Tibial nerve (tissue), 4 donors: ENCODE data around the gene CLASP1. TPM values are rescaled to one million over a fixed set of nuclear protein-coding genes. Genes with fewer than 3 reads are reported as not detected.

Experiments
- DNase-seq, 2 donors: peaks; one replicate each; pipeline ENCODE4 v3.0.0-alpha.2; 2019; ENCODE audit warnings: low spot score in 2 of 2
- H3K27ac ChIP-seq, 4 donors: fragments of 200-600 bp; sonication (generic) in 3 of 4; one replicate each; pipeline ENCODE4 v1.5.1; 2017 to 2019; ENCODE audit warnings: mild to moderate bottlenecking in 1 of 4
- H3K27me3 ChIP-seq, 2 donors: fragments of 200-600 bp; sonication (generic) in 1 of 2; one replicate each; pipeline versions ENCODE4 v1.5.1 to v1.6.0; 2017 to 2019
- H3K36me3 ChIP-seq, 3 donors: fragments of 200-600 bp; sonication (generic); one replicate each; pipeline ENCODE4 v1.5.1; 2018 to 2019
- H3K4me1 ChIP-seq, 4 donors: fragments of 200-600 bp; sonication (generic) in 3 of 4; one replicate each; pipeline ENCODE4 v1.5.1; 2017 to 2019
- H3K4me3 ChIP-seq, 4 donors: fragments of 200-600 bp; sonication (generic) in 3 of 4; one replicate each; pipeline ENCODE4 v1.5.1; 2017 to 2019; ENCODE audit warnings: mild to moderate bottlenecking in 1 of 4, moderate library complexity in 1 of 4
- H3K9me3 ChIP-seq, 4 donors: fragments of 200-600 bp; sonication (generic) in 3 of 4; one replicate each; pipeline ENCODE4 v1.5.1; 2017 to 2019
- CTCF ChIP-seq, 5 experiments: fragments of 200-600 bp in 3 of 5; fragments of 450-650 bp in 2 of 5; sonication (generic) in 3 of 5; IDR thresholded peaks; one replicate each; pipeline ENCODE4 v1.5.1; 2016 to 2019; ENCODE audit warnings: antibody characterized with exemption in 5 of 5, mild to moderate bottlenecking in 3 of 5, moderate library complexity in 2 of 5
- EP300 ChIP-seq, 2 donors: sonication (generic); formaldehyde crosslinking; IDR thresholded peaks; one replicate each; pipeline ENCODE4 v1.6.1; 2017; ENCODE audit warnings: antibody characterized with exemption in 2 of 2, mild to moderate bottlenecking in 1 of 2
- POLR2A ChIP-seq, 2 donors: fragments of 450-650 bp; IDR thresholded peaks; one replicate each; pipeline ENCODE4 v1.6.1; 2017; ENCODE audit warnings: antibody characterized with exemption in 2 of 2, mild to moderate bottlenecking in 2 of 2, moderate library complexity in 2 of 2
- WGBS, 2 donors: methylation state at CpG; one replicate each; pipeline ENCODE4 v1.1.5; 2018; 5-methylcytosine and 5-hydroxymethylcytosine counted together
- total RNA-seq, 4 donors: library from RNA; depleted of rRNA; stranded (reverse); fragments of >200 nt; gene quantifications; one replicate each; pipeline ENCODE4 v1.1.0, GENCODE V29; 2016

CLASP1 gene
- total RNA-seq, 4 donors from 2014 or later = 72.8 to 164 (median 88.6) TPM

- peaks cover 0 to 22% (median 0%) of the 10 kb centered on the region in 4 donors for H3K4me1 ChIP-seq
- DNase-seq = no peak
- no peaks in the 10 kb centered on the region for H3K27me3 ChIP-seq
- 67 to 70% methylated on average over 3 of the region's 3 CpGs for WGBS, 2 donors
- H3K9me3 ChIP-seq = no peaks in the 10 kb centered on the region
- TF ChIP-seq POLR2A (IDR thresholded peaks at IDR 0.05) (no peak), CTCF (IDR thresholded peaks at IDR 0.05) (no peak)
- no peak overlapping the region for H3K4me3 ChIP-seq
- no peak overlapping the region for H3K27ac ChIP-seq
- no peaks in the 10 kb centered on the region for H3K36me3 ChIP-seq
Observed at GRCh38 chr2:121579309-121579708, 70.0 kb downstream of the CLASP1 start.

- Histone ChIP-seq H3K9me3 (no peaks in the 10 kb centered on the region), H3K4me3 (no peak overlapping the region), H3K27ac (no peak overlapping the region), H3K36me3 (no peaks in the 10 kb centered on the region), H3K27me3 (no peaks in the 10 kb centered on the region), H3K4me1 (peaks cover 0 to 26% (median 0%) of the 10 kb centered on the region in 4 donors)
- no peak for DNase-seq
- 58 to 79% methylated on average over 1 of the region's 1 CpG for WGBS, 2 donors
- TF ChIP-seq EP300 (IDR thresholded peaks at IDR 0.05) = no peak
- TF ChIP-seq POLR2A (IDR thresholded peaks at IDR 0.05) = no peak
- TF ChIP-seq CTCF (IDR thresholded peaks at IDR 0.05) = no peak
Observed at GRCh38 chr2:121577381-121577780, 71.9 kb downstream of the CLASP1 start.

GRCh38 chr2:121576263-121576662, 73.0 kb downstream of the CLASP1 start:
- Histone ChIP-seq H3K36me3 (no peaks in the 10 kb centered on the region), H3K9me3 (no peaks in the 10 kb centered on the region), H3K4me3 (no peak overlapping the region), H3K27me3 (no peaks in the 10 kb centered on the region), H3K27ac (no peak overlapping the region), H3K4me1 (peaks cover 0 to 29% (median under 1%) of the 10 kb centered on the region in 4 donors)
- no peak for TF ChIP-seq EP300 (IDR thresholded peaks at IDR 0.05)
- no peak for DNase-seq
- 75 to 93% methylated on average over 1 of the region's 1 CpG for WGBS, 2 donors

GRCh38 chr2:121575800-121576199, 73.5 kb downstream of the CLASP1 start:
- H3K4me1 ChIP-seq = peaks cover 0 to 31% (median 5%) of the 10 kb centered on the region in 4 donors
- H3K9me3 ChIP-seq = no peaks in the 10 kb centered on the region
- H3K27me3 ChIP-seq = no peaks in the 10 kb centered on the region
- WGBS, 2 donors = 95 to 98% methylated on average over 3 of the region's 3 CpGs
- H3K36me3 ChIP-seq = no peaks in the 10 kb centered on the region
- no peak overlapping the region for H3K27ac ChIP-seq
- DNase-seq = no peak
- H3K4me3 ChIP-seq = no peak overlapping the region
- no peak for TF ChIP-seq POLR2A (IDR thresholded peaks at IDR 0.05)
- no peak for TF ChIP-seq CTCF (IDR thresholded peaks at IDR 0.05)
- no peak for TF ChIP-seq EP300 (IDR thresholded peaks at IDR 0.05)

GRCh38 chr2:121570667-121571055, 78.6 kb downstream of the CLASP1 start:
- TF ChIP-seq EP300 (IDR thresholded peaks at IDR 0.05) (no peak), POLR2A (IDR thresholded peaks at IDR 0.05) (no peak), CTCF (IDR thresholded peaks at IDR 0.05) (no peak)
- Histone ChIP-seq H3K9me3 (no peaks in the 10 kb centered on the region), H3K4me1 (peaks cover 0 to 61% (median 13%) of the 10 kb centered on the region in 4 donors), H3K36me3 (no peaks in the 10 kb centered on the region), H3K4me3 (no peak overlapping the region), H3K27me3 (no peaks in the 10 kb centered on the region), H3K27ac (peak overlapping the region in 2 of 4 donors; percentile 14 to 54)
- WGBS, 2 donors = 27 to 34% methylated on average over 2 of the region's 2 CpGs
- DNase-seq = no peak
